ENCODE results near the gene CCDC106.

DNA sequence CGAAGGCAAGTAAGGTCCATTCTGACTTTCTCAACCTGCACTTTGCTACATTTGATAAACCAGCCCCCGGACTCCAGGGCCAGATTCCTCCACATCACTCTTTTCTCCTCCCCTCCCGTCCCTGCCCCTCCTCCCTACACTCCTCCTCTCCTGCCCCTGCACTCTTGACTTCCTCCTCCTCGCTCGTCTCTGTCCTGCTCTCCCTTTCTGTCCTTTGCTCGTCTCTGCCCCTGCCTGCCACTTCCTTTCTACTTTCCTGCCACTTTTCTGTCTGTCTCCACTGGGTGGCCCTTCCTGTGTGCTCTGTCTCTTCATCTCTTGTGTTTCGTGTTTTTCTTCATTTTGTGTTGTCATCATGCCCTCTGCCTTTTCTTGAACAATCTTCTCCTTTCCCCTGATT lies 13.8 kb downstream of the CCDC106 start:
- TF ChIP-seq, protein P1, sequence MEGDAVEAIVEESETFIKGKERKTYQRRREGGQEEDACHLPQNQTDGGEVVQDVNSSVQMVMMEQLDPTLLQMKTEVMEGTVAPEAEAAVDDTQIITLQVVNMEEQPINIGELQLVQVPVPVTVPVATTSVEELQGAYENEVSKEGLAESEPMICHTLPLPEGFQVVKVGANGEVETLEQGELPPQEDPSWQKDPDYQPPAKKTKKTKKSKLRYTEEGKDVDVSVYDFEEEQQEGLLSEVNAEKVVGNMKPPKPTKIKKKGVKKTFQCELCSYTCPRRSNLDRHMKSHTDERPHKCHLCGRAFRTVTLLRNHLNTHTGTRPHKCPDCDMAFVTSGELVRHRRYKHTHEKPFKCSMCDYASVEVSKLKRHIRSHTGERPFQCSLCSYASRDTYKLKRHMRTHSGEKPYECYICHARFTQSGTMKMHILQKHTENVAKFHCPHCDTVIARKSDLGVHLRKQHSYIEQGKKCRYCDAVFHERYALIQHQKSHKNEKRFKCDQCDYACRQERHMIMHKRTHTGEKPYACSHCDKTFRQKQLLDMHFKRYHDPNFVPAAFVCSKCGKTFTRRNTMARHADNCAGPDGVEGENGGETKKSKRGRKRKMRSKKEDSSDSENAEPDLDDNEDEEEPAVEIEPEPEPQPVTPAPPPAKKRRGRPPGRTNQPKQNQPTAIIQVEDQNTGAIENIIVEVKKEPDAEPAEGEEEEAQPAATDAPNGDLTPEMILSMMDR (IDR thresholded peaks at IDR 0.05) = no peak
- TF ChIP-seq POLR2A (IDR thresholded peaks at IDR 0.05) = no peak

Measured in adrenal gland (tissue), 5 donors.